Panc1 (cell line): ENCODE measurements around the gene HIGD1A.

ENCODE experiments used
- CTCF ChIP-seq: fragments of 450-650 bp; IDR thresholded peaks from 2 replicates; pipeline ENCODE4 v1.5.1; 2017; ENCODE audit warnings: mild to moderate bottlenecking
- TF ChIP-seq, protein P1 (sequence below), 2 experiments: IDR thresholded peaks; 2 replicates each; pipeline ENCODE4 v1.6.1; 2011 to 2012; ENCODE audit warnings: low read depth in 2 of 2, control low read depth in 1 of 2, low read length in 1 of 2, mild to moderate bottlenecking in 1 of 2, moderate library complexity in 1 of 2; ENCODE audit not compliant: insufficient read depth in 1 of 2

DNA sequence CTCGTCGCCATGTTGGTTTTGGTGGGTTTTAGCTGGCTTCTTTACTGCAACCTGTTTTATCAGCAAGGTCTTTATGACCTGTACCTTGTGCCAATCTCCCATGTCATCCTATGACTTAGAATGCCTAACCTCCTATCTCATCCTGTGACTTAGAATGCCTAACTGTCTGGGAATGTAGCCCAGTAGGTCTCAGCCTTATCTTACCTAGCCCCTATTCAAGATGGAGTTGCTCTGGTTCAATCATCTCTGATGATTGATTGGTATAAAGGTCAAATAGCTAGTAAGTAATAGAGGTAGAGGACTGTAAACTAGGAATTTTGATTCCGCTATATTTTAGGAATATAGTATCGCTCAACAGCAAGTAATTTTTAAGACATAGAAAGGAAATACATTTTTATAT is 3.6 kb upstream of the HIGD1A start:
- no peak for TF ChIP-seq CTCF
- TF ChIP-seq, protein P1, sequence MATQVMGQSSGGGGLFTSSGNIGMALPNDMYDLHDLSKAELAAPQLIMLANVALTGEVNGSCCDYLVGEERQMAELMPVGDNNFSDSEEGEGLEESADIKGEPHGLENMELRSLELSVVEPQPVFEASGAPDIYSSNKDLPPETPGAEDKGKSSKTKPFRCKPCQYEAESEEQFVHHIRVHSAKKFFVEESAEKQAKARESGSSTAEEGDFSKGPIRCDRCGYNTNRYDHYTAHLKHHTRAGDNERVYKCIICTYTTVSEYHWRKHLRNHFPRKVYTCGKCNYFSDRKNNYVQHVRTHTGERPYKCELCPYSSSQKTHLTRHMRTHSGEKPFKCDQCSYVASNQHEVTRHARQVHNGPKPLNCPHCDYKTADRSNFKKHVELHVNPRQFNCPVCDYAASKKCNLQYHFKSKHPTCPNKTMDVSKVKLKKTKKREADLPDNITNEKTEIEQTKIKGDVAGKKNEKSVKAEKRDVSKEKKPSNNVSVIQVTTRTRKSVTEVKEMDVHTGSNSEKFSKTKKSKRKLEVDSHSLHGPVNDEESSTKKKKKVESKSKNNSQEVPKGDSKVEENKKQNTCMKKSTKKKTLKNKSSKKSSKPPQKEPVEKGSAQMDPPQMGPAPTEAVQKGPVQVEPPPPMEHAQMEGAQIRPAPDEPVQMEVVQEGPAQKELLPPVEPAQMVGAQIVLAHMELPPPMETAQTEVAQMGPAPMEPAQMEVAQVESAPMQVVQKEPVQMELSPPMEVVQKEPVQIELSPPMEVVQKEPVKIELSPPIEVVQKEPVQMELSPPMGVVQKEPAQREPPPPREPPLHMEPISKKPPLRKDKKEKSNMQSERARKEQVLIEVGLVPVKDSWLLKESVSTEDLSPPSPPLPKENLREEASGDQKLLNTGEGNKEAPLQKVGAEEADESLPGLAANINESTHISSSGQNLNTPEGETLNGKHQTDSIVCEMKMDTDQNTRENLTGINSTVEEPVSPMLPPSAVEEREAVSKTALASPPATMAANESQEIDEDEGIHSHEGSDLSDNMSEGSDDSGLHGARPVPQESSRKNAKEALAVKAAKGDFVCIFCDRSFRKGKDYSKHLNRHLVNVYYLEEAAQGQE (IDR thresholded peaks at IDR 0.05; ENCODE audit: insufficient read depth in 1 of 2, low read depth in 2 of 2, low read length in 1 of 2) = no peak
